HG03196 (cell line): Measurements from ENCODE around the gene PPP2R3B.
"Not testable (repeated sequence)": the region's sequence is repeated elsewhere in the genome, so short reads cannot be mapped to it uniquely, and the experiment has no call there.

Experiments
- ATAC-seq: cut with Tn5 transposase; IDR thresholded peaks from one replicate; pipeline ENCODE4 v1.9.1; 2021; ENCODE audit not compliant: unreplicated experiment

Gene PPP2R3B

DNA sequence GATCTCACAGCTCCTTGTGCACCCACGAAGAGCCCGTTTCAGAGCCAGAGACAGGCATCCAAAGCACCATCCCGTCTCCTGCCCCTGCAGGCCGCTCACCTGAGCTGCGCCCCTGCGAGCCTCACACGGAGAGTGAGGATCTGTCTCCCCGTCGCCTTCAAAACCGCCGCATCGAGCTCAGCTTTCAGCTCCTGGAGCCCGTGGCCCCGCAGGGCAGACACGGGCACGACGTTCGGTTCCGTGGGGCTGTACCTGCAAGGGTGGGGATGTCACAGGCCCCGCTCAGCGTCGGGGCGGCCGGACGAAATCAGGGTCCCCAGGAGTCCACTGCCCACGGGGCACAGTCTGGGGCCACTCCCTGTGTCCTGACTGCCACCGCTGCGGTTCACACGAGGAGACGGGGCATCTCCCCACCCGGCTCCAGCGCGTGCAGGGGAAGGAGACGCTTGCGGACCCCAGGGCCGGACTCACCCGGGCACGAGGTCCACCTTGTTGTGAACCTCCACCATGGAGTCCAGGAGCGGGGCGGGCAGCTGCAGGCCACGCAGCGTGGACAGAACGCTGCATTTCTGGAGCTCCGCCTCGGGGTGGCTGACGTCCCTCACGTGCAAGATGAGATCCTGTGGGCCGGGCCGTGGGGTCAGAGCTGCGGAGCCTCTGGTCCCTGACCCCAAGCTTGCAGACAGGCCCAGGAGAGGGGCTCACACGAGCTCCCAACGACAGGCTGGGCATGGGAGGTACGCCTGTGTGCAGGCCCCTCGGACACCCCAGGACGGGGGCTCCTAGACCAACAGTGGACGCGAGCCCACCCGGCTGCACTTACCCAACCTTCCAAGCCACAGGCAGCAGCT lies 79.2 kb downstream of the PPP2R3B start:
- ATAC-seq = no peak

DNA sequence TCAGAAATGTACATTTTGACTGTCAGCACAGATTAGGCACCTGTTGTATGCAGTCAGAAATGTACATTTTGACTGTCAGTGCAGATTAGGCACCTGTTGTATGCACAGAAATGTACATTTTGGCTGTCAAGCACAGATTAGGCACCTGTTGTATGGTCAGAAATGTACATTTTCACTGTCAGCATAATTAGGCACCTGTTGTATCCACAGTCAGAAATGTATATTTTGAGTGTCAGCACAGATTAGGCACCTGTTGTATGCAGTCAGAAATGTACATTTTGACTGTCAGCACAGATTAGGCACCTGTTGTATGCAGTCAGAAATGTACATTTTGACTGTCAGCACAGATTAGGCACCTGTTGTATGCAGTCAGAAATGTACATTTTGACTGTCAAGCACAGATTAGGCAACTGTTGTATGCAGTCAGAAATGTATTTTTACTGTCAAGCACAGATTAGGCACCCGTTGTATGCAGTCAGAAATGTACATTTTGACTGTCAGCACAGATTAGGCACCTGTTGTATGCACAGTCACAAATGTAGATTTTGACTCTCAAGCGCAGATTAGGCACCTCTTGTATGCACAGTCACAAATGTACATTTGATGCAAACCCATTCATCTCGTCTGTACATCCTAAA lies 80.0 kb downstream of the PPP2R3B start:
- not testable (repeated sequence) for ATAC-seq

- not testable (repeated sequence) for ATAC-seq
These were observed 80.7 kb downstream of the PPP2R3B start for GRCh38 chrX:305781-306613.

- ATAC-seq = no peak
These were observed 83.7 kb downstream of the PPP2R3B start for GRCh38 chrX:302975-303374.

DNA sequence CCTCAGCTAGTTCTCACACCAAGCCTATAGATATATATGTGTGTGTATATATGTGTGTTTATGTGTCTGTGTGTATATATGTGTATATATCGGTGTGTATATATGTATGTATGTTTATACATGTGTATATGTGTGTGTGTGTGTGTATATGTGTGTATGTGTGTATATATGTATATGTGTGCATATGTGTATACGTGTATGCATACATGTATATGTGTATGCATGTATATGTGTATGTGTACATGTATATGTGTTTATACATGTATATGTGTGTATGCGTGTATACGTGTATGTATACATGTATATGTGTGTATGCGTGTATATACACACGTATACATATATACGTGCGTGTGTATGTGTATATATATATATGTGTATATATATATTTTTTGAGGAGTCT lies 86.4 kb downstream of the PPP2R3B start:
- no peak for ATAC-seq

DNA sequence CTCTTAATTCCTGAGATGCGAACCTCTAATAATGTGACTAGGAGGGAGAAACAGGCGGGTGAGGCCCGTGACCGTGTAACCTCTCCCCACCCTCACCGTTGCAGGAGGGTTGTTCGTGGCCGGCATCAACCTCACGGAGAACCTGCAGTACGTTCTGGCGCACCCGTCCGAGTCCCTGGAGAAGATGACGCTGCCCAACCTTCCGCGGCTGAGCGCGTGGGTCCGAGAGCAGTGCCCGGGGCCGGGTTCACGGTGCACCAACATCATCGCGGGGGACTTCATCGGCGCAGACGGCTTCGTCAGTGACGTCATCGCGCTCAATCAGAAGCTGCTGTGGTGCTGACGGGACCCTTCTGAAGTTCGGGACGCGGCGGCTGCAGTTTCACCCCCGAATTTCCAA lies 87.7 kb downstream of the PPP2R3B start:
- no peak for ATAC-seq

- ATAC-seq = no peak
These were observed 91.6 kb downstream of the PPP2R3B start for GRCh38 chrX:295136-295535.

DNA sequence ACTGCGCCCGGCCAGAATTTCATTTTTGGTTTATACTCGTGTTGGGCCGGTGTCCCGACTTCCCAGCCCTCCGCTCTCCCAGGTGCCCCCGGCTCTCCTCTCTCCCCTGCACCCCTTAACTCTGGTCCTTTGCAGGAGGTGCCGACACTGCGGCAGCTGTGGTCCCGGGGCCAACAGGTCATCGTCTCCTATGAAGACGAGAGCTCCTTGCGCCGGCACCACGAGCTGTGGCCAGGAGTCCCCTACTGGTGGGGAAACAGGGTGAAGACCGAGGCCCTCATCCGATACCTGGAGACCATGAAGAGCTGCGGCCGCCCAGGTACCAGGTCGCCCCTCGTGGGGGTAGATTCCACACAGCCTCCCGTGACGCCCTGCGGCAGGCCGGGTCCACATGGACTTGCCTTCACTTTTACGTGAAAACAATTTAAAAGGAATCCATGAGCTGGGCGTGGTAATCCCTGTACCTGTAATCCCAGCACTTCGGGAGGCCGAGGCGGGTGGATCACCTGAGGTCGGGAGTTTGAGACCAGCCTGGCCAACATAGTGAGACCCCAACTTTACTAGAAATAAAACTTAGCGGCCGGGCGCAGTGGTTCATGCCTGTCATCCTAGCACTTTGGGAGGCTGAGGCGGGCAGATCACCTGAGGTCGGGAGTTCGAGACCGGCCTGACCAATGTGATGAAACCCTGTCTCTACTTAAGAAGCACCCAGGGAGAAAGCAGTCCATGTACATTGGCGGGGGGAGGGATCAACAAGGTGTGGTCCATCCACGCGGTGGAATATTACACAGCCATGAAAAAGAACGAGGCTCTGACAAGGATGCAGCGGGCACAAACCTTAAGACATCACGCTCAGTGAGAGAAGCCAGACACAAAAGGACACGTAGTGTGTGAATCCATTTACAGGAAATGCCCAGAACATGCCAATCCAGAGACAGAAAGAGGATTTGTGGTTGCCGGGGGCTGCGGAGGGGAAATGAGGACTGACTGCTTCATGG lies 93.5 kb downstream of the PPP2R3B start:
- no peak for ATAC-seq

DNA sequence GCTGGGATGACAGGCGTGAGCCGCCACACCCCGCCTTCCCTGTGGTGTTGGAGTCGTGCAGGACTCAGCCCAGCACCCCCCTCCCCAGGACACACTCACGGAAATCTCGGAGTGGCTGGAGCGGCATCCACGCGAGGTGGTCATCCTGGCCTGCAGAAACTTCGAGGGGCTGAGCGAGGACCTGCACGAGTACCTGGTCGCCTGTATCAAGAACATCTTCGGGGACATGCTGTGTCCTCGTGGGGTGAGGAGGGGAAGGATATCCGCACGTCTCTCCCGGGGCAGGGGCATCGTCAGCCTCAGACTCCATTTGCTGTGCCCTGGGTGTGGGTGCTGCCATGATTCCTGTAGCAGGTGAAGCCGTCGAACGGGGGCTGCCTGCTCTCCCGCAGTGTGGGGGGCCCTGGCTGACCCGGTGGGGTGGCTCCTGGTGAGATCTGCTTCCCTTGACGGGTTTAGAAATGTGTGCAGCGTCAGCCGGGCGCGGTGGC lies 95.3 kb downstream of the PPP2R3B start:
- no peak for ATAC-seq

- ATAC-seq = no peak
These were observed 96.1 kb downstream of the PPP2R3B start for GRCh38 chrX:290476-291166.

GRCh38 chrX:288561-288991 lies 98.1 kb downstream of the PPP2R3B start:
- ATAC-seq = no peak

- ATAC-seq = no peak
These were observed 99.0 kb downstream of the PPP2R3B start for GRCh38 chrX:287670-288069.

- no peak for ATAC-seq
These were observed 101.5 kb downstream of the PPP2R3B start for GRCh38 chrX:285076-285677.
